Measurements from ENCODE around the gene ISCA2. TPM values are rescaled to one million over a fixed set of nuclear protein-coding genes. Genes with fewer than 3 reads are reported as not detected.

Gene ISCA2
- total RNA-seq, 1 donor from 2014 or later = 33.4 TPM

GRCh38 chr14:74538411-74539391, 45.1 kb downstream of the ISCA2 start:
- H3K4me1 Mint-ChIP-seq (ENCODE audit: unreplicated experiment) = peaks cover 6% of the 10 kb centered on the region
- no peaks in the 10 kb centered on the region for H3K36me3 Mint-ChIP-seq
- H3K4me3 Mint-ChIP-seq = no peak overlapping the region
- H3K9me3 Mint-ChIP-seq = no peaks in the 10 kb centered on the region
- H3K27ac Mint-ChIP-seq = no peak overlapping the region
- TF ChIP-seq CTCF (conservative IDR thresholded peaks at IDR 0.05) = no peak
- DNase-seq (ENCODE audit: extremely low spot score, unreplicated experiment) = no peak
- peaks cover 4% of the 10 kb centered on the region for H3K27me3 Mint-ChIP-seq

- no peaks in the 10 kb centered on the region for H3K9me3 Mint-ChIP-seq
- TF ChIP-seq CTCF (conservative IDR thresholded peaks at IDR 0.05) = no peak
- DNase-seq (ENCODE audit: extremely low spot score, unreplicated experiment) = no peak
- H3K27ac Mint-ChIP-seq = no peak overlapping the region
- no peaks in the 10 kb centered on the region for H3K36me3 Mint-ChIP-seq
- peaks cover 6% of the 10 kb centered on the region for H3K4me1 Mint-ChIP-seq (ENCODE audit: unreplicated experiment)
- H3K27me3 Mint-ChIP-seq = peaks cover 6% of the 10 kb centered on the region
- no peak overlapping the region for H3K4me3 Mint-ChIP-seq
These were observed 45.9 kb downstream of the ISCA2 start for GRCh38 chr14:74539503-74539902.

- Mint-ChIP-seq H3K9me3 (no peaks in the 10 kb centered on the region), H3K4me1 (ENCODE audit: unreplicated experiment) (peaks cover 6% of the 10 kb centered on the region), H3K36me3 (no peaks in the 10 kb centered on the region), H3K4me3 (no peak overlapping the region), H3K27me3 (peaks cover 11% of the 10 kb centered on the region), H3K27ac (no peak overlapping the region)
- TF ChIP-seq CTCF (conservative IDR thresholded peaks at IDR 0.05) = no peak
- no peak for DNase-seq (ENCODE audit: extremely low spot score, unreplicated experiment)
These were observed 47.7 kb downstream of the ISCA2 start for GRCh38 chr14:74541225-74541624.

GRCh38 chr14:74542056-74542685, 48.6 kb downstream of the ISCA2 start:
- TF ChIP-seq CTCF (conservative IDR thresholded peaks at IDR 0.05) = no peak
- H3K4me3 Mint-ChIP-seq = no peak overlapping the region
- H3K4me1 Mint-ChIP-seq (ENCODE audit: unreplicated experiment) = peaks cover 8% of the 10 kb centered on the region
- no peaks in the 10 kb centered on the region for H3K36me3 Mint-ChIP-seq
- no peaks in the 10 kb centered on the region for H3K9me3 Mint-ChIP-seq
- peaks cover 11% of the 10 kb centered on the region for H3K27me3 Mint-ChIP-seq
- H3K27ac Mint-ChIP-seq = no peak overlapping the region
- no peak for DNase-seq (ENCODE audit: extremely low spot score, unreplicated experiment)

- no peak for DNase-seq (ENCODE audit: extremely low spot score, unreplicated experiment)
- Mint-ChIP-seq H3K36me3 (no peaks in the 10 kb centered on the region), H3K4me3 (no peak overlapping the region), H3K9me3 (no peaks in the 10 kb centered on the region), H3K27ac (no peak overlapping the region), H3K27me3 (peaks cover 14% of the 10 kb centered on the region), H3K4me1 (ENCODE audit: unreplicated experiment) (peaks cover 8% of the 10 kb centered on the region)
- TF ChIP-seq CTCF (conservative IDR thresholded peaks at IDR 0.05) = no peak
These were observed 50.3 kb downstream of the ISCA2 start for GRCh38 chr14:74543771-74544438.

Data from type B pancreatic cell (in vitro differentiated cells).